Activated CD4-positive, alpha-beta T cell treated with anti-CD3 and anti-CD28 coated beads for 24 hours (primary cell): ENCODE measurements around the gene AMZ1.
"Not testable (repeated sequence)": the region's sequence is repeated elsewhere in the genome, so short reads cannot be mapped to it uniquely, and the experiment has no call there.

ENCODE experiments used
- DNase-seq, 2 donors: peaks; one replicate each; pipeline ENCODE4 v3.0.0-alpha.2; 2020; ENCODE audit warnings: low read depth in 2 of 2

Gene AMZ1

DNA sequence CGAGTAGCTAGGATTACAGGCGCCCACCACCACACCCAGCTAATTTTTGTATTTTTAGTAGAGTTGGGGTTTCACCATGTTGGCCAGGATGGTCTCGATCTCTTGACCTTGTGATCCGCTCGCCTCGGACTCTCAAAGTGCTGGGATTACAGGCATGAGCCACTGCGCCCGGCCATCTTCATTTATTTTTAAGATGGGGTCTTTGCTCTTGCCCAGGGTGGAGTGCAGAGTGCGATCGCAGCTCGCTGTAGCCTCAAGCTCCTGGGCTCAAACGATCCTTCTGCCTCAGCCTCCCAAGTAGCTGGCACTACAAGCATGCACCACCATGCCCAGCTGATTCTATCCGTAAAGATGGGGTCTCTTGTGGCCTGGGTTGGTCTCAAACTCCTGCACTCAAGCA is 39.2 kb downstream of the AMZ1 start:
- DNase-seq = not testable (repeated sequence)

DNA sequence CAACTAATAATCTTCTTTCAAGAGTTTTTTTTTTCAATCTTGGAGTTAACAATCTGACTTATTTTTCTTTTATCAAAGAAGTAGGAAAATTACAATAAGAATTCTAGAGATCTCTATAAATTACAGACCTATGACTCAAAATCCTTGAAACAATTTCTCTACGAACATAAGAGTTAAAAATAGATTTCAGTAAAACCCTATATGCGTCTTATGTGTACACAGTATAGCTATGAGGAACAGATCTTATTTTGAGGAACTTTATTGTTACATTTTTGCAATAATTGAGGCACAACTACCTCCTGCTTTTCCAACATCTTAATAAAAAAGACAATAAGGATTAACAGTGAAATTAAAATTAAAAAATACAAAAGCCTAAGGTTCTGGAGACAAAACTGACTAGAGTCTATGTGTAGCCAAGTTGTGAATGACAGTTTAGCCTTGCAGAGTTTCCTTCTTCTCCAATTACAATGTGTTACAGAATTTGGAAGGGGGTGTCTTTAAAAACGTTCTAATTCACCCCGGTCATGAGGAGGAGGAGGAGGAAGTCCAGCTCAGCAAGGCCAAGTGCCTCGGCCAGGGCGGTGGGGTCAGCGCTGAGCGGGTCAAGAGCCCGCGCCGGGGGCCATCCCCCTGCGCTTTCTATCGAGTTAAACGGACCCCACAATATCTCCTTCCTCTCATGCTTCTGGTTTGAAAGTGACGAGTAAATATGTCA is 40.5 kb downstream of the AMZ1 start:
- DNase-seq = no peak

DNA sequence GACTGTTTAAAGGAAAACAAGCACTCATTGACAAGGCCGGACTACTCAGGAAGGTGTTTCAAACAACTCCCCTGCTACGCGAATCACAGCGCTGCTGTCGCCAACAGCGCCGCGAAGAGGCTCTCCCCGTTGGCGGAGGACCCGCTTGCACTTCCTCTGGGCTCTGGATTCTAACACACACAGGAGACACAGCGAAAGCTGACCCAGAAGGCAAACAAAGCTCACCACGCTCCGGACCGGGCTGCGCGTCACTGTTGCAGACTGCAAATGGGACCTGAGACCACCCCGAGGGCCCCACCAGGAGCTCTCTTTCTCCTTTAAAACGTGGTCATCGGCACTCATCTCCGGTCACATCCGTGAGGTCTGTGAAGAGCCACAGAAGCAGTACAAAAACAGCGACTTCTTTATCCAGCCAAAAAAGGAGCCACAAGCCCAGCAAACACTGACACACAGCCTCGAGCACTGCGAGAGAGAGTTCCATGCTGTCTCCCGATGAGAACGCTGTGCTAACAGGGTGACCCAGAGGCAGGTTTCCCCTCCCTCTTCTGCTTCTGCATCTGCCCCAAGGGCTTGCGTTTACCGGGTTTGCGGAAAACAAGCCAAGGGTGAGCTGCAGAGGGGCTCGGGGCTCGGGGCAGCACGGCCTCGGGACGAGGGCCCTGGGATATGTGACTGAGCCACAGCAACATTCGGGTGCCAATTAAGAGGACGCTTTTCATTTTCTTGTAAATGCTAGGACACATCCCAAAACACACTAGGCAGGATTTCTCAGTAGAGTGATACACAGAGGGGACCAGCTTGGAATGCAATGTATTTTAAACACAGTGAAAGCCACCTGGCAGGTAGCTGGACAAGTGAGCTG is 41.3 kb downstream of the AMZ1 start:
- no peak for DNase-seq

DNA sequence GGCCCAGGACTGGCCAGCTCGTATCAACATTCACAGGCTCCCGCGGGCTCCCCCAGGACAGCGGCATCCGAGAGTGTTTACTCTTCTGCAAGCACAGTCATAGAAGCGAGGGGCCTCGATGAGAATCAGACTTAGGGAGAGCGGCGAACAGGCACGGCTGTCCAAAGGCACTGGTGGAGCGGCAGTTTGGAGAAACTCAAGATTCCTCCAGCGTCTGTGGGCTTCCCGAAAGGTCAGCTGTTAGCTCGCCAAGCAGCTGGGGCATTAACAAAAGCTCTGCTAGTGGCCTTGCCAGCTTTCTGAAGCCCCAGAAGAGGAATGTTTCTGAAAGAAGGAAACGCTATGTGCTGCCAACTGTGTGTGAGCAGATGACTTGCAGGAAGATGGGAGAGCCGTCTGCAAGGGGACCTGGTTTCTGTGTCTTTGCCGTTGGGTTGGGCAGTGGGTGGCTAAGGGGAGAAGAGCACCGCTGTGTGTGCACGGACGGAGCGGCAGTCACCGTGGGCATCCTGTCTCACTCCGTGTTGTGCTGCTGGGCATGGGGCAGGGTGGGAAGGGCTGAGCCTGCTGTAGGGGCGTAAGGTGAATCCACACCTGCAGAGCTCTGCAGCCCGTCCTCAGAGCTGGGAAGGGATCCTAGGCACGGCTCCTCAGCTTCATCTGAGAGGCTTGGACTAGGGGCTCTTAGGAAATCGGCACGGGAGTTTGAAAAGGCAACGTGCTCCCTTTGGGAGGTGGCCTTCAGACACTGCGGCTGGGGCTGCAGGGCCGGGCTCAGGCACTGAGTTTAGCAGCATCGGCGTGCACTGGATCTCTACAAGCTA is 42.1 kb downstream of the AMZ1 start:
- no peak for DNase-seq

DNA sequence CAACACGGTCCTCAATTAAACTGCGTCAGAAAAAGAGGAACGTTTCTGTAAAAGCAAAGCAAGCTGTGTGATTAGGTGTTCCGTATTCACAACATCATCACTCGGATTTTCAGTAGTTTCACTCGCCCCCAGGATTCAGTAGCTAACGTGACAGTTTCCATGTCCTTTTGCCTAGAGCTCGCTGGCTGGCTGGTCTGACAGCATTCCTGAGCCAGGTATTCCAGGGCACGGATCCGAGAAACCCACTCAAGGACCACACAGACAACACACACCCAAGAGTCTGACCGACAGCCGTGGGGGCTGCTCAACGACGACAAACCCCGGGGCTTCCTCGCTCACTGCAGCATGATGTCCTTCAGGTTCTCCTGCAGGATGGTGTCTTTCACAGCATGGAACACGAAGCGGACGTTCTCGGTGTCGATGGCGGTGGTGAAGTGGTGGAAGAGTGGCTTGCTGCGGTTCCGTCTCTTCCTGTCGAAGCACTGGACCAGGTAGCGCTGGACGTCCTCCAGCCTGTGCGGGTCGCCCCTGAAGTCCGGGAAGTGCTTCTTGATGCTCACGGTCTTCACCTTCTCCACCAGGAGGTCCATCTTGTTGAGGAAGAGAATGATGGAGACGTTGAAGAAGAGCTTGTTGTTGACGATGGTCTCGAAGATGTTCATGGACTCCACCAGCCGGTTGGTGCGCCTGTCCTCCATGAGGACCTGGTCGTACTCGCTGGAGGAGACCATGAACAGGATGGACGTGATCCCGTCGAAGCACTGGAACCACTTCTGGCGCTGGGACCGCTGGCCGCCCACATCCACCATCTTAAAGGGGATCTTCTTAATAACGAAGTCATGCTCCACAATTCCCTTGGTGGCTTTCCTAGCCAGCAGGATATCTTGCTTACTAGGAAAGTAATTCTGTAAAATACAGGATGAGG is 43.1 kb downstream of the AMZ1 start:
- no peak for DNase-seq

DNA sequence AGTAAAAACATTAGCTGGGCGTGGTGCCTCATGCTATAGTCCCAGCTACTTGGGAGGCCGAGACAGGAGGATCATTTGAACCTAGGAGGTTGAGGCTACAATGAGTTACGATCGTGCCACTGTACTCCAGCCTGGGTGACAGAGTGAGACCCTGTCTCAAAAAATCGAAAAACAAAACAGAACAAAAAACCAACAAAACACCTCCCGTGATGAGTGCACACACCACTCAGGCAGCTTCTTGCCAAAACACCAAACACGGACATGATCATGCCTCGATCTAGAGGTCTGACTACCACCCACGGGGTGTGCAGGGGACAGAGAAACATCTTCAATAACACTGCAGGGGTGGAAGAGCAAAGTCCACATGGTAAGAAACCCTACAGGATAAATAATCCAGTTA is 44.4 kb downstream of the AMZ1 start:
- no peak for DNase-seq

DNA sequence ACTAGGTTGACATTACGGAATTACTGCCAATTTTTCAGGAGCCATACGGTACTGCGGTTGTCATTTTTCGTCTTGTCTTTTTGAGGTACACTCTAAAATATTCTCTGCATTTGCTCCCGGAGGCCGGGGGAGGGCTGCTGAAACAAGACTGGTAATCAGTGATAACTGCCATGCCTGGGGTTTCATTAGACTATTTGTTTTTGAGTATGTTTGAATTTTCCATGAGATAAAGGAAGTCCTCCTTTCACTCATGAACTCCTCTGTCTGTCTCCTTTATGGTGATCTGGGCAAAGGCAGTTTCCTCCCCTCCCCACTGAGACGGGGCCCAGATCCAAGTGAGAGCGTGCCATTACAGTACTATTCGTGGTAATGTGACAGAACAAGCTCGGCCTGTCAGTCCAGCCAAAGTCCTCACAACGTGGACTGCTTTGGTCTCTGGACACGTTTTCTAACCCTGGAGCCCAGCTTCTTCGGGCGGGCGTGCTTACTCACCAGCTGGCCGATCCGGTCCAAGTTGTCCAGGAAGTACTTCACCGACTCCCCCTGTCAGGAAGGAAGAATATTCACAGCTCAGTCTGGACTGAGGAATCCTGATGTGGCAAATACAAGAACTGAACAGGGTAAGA is 45.1 kb downstream of the AMZ1 start:
- no peak for DNase-seq

DNA sequence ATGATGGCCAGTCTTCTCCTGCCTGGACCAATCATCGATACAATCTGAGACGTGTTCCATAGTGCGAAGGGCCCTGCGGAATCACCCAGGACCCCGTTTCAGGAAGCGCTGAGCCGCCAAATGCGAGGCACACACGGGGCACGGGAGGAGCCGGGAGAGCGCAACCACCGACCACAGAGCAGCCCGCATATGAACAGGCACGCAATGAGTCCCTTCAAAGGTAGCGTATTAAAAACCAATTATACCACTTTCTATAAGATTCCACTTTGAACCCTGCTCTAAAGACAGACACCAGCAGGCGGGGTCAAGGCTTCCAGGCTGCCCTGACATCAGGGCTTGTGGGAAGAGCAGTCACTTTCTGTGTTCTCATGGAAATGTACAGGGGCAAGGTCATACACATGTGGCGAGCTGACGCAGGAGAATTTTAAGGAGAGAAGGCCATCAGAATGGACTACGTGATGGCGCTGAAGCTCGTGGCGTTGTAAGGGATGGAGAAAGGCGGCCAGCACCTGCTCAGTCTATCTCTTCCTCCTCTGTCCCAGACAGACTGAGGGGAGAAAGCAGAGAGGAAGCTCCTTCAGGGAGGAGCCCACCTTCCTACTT is 46.2 kb downstream of the AMZ1 start:
- DNase-seq = no peak

DNA sequence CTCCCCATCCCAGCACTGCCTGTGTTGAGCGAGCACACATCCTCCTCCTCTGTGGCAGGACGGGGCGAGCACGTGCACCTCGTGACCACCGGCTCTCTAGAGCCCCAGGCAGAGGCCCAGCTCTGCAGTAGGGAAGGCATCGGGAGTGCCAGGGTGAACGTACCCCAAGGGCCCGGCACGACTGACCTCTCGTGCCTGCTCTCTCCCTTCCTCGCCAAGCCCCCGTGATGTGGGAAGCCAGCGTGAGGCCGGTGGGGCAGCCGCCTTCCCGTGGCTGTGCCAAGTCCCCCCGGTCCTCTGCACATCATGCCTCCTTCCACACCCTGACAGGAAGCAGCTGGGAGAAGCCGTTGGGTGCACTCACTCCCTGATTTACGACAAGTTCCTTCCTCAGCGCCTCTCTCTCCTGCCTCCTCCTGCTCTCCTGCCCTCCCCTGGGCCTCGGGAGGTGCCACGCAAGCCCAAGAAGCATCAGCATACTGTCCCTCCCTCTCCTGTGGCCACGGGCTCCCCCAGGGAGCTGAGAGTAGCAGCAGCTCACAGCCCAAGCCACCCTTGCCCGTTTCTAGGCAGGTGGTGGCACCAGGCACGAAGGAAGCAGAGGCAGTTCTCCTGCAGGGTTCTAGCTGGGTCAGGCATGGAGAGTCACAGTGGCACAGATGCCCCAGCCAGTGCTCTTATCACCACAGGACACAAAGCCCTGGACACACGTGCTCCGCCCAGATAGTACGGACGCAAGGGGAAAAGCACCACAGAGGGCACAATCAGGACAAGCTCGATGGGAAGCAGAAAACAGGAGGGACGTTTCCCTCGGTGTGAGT is 47.0 kb downstream of the AMZ1 start:
- DNase-seq = no peak

DNA sequence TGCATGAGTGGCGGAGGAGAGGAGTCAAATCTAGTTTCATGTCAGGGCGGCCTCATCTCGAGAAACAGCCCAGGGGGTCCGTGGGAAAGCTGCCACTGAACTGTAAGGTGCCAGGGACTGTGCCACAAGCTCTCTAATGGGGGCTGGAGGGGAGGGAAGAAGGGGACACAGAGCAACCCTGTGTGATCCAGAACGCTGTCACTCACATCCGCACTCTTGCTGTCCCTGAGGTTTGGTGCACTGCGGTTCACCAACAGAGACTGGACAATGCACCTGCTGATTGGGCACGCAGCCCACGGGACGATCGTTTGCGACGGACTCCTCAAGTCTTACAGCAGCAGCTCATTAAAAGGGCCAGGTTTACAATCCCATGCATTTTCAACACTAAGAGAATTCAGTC is 47.7 kb downstream of the AMZ1 start:
- DNase-seq = no peak

DNA sequence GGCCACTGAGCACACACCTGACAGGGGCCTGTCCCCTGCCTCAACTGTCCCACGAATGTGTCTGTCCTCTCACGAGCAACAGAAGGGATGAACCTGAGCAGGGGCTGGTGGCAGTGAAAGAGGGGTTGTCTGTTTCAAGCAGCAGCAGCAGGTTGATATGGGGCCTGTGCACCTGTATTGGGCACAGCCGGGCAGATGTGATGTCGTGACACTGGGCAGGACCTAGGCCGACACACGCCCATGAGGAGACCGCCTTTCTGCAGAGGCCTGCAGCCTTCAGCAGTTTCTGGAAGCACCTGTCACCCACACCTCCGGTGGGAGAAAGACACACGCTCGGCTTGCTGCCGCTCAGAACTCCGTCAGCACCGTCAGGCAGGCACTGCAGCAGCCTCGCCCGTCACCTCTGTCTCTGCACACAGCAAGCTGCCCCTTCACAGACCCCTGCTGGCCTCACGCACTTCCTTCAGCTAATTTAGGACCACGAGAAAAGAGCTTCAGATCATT is 48.5 kb downstream of the AMZ1 start:
- DNase-seq = no peak

DNA sequence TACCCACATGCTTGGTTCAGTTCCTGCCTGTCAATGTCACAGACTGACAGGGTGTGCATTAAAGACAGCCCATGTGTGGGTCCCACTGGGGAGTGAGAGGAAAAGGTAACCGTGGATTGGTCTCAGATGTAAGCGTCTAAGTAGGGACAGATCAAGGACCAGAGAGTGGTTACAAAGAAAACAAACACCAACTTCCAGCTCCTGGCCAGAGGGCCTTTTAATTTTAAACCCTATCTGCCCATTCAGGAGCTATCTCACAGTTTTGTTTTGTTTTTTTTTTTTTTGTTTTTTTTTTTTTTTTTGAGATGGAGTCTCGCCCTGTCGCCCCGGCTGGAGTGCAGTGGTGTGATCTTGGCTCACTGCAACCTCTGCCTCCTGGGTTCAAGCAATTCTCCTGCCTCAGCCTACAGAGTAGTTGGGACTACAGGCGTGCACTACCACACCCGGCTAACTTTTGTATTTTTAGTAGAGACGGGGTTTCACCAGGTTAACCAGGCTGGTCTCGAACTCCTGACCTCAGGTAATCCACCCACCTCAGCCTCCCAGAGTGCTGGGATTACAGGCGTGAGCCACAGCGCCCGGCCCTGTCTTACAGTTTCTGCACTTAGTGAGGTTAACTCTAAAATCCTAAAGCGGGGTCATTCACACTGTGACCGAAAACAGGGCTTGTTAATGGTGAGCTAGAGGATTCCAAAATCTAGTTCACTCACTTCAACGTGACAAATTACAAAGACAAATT is 49.2 kb downstream of the AMZ1 start:
- DNase-seq = not testable (repeated sequence)

DNA sequence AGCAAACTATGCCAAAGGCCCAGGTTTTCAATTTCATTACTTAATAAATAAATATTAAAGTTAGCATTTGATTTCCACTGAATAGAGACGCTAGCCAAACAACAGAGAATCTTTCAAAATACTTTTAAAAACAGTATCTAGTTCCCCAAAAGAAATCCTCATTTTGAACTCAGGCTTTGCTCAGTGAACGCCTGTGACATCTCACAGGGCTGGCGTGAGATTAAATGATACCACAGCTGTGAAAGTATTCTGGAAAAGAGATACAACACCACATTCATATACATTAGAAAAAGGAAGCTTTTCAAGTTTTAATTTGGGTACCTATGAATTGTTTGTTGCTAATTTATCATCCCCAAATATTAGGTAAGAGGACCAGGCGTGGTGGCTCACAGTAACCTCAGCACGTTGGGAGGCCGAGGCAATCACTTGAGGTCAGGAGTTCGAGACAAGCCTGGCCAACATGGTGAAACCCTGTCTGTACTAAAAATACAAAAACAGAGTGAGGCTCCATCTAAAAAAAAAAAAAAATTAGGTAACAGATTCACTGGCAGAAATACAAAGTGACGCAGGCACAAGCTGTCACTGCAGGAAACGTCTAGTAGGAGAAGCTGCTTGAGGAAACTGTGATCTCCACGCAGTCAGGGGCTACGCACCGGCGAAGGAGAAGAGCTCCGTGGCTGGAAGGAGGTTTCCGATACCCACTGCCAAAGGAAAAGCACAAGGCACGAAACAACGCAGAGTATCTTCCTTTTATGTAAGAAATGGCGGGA is 50.0 kb downstream of the AMZ1 start:
- DNase-seq = no peak

DNA sequence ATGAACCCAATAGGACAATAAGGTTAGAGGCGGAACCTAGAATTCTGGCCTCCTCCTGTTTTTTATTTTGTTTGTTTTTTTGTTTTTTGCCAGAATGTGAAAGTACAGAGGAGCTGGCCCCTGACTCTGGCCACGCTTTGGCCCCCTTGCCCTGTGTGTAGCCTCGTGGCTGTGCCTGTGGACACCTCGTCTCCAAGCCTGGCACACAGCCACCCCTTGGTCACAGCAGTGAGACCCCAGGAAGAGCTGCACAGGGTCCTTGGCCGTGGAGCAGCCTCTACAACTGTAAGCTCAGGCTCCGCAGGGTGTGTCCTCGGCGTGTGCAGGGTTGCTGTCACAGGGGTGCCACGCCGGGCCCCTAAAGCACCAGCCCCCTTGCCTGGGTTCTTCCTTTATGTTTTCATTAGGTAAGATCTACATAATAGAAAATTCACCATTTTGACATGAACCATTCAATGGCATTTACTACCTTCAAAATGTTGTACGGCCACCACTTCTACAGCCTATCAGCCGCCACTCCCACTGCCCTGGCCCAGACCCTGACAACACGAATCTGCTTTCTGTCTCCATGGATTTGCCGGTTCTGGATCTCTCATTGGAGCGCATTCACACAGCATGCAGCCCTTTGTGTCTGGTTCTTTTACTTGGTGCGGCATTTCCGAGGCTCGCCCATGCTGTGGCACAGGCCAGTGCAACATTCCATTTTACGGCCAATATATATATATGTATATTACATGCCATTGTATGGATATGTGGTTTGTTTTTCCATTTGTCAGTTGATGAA is 51.0 kb downstream of the AMZ1 start:
- no peak for DNase-seq

DNA sequence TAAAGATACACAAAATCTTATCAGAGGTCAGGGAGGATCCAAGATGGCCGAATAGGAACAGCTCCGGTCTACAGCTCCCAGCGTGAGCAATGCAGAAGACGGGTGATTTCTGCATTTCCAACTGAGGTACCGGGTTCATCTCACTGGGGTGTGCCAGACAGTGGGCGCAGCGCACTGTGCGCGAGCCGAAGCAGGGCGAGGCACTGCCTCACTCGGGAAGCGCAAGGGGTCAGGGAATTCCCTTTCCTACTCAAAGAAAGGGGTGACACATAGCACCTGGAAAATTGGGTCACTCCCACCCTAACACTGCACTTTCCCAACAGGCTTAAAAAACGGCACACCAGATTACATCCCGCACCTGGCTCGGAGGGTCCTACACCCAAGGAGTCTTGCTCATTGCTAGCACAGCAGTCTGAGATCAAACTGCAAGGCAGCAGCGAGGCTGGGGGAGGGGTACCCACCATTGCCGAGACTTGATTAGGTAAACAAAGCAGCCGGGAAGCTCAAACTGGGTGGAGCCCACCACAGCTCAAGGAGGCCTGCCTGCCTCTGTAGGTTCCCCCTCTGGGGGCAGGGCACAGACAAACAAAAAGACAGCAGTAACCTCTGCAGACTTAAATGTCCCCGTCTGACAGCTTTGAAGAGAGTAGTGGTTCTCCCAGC is 55.7 kb downstream of the AMZ1 start:
- not testable (repeated sequence) for DNase-seq

DNA sequence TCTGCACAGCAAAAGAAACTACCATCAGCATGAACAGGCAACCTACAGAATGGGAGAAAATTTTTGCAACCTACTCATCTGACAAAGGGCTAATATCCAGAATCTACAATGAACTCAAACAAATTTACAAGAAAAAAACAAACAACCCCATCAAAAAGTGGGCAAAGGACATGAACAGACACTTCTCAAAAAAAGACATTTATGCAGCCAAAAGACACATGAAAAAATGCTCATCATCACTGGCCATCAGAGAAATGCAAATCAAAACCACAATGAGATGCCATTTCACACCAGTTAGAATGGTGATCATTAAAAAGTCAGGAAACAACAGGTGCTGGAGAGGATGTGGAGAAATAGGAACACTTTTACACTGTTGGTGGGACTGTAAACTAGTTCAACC is 60.7 kb downstream of the AMZ1 start:
- not testable (repeated sequence) for DNase-seq
